ENCODE results near the gene STOM. TPM values are rescaled to one million over a fixed set of nuclear protein-coding genes. Genes with fewer than 3 reads are reported as not detected.

Gene STOM
- total and polyA plus RNA-seq, 4 donors = 311 to 470 (median 409) TPM

DNA sequence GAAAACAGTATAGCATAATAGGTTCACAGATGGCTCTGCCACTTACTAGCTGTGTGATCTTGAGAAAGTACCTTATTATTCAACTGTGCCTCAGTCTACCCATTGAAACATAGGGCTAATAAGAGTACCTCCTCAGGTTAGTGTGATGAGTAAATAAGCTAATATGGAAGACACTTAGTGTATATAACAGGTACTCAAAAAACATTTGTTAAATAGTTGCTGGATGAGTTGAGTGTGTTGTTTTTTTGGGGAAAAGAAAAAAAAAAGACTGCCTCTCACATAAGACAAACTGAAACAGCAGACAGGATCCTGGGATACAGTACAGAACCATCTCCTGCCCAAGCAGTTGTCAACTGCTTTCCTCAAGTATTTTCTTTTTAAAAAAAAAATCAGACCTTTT, 5.2 kb downstream of the STOM start:
- no peak overlapping the region for H3K9ac ChIP-seq (ENCODE audit: insufficient read depth in 1 of 2, low read length in 2 of 2)
- no peak overlapping the region for H3K4me3 ChIP-seq
- peak overlapping the region in 1 of 2 donors; percentile 75 for H3K27ac ChIP-seq (ENCODE audit: low read depth in 1 of 2, low read length in 1 of 2)
- ATAC-seq (ENCODE audit: insufficient read depth, low FRiP score) (no peak), DNase-seq (no peak)
- H3K27me3 ChIP-seq (ENCODE audit: control insufficient read depth in 3 of 3, insufficient read depth in 3 of 3, low read length in 2 of 3) = no peaks in the 10 kb centered on the region
- TF ChIP-seq, protein P1, sequence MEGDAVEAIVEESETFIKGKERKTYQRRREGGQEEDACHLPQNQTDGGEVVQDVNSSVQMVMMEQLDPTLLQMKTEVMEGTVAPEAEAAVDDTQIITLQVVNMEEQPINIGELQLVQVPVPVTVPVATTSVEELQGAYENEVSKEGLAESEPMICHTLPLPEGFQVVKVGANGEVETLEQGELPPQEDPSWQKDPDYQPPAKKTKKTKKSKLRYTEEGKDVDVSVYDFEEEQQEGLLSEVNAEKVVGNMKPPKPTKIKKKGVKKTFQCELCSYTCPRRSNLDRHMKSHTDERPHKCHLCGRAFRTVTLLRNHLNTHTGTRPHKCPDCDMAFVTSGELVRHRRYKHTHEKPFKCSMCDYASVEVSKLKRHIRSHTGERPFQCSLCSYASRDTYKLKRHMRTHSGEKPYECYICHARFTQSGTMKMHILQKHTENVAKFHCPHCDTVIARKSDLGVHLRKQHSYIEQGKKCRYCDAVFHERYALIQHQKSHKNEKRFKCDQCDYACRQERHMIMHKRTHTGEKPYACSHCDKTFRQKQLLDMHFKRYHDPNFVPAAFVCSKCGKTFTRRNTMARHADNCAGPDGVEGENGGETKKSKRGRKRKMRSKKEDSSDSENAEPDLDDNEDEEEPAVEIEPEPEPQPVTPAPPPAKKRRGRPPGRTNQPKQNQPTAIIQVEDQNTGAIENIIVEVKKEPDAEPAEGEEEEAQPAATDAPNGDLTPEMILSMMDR (IDR thresholded peaks at IDR 0.05; ENCODE audit: control extremely low read depth, extremely low read depth) = no peak
- peaks cover 3 to 81% (median 31%) of the 10 kb centered on the region in 5 donors for H3K4me1 ChIP-seq (ENCODE audit: control insufficient read depth in 5 of 5, insufficient read depth in 5 of 5, low read length in 5 of 5)
- H3K9me3 ChIP-seq (ENCODE audit: control insufficient read depth in 4 of 4, insufficient read depth in 3 of 4, low read length in 3 of 4) = no peaks in the 10 kb centered on the region
- H3K36me3 ChIP-seq (ENCODE audit: control insufficient read depth in 4 of 4, insufficient read depth in 4 of 4, low read length in 4 of 4) = peaks cover 0 to 2% (median 0%) of the 10 kb centered on the region in 4 donors

DNA sequence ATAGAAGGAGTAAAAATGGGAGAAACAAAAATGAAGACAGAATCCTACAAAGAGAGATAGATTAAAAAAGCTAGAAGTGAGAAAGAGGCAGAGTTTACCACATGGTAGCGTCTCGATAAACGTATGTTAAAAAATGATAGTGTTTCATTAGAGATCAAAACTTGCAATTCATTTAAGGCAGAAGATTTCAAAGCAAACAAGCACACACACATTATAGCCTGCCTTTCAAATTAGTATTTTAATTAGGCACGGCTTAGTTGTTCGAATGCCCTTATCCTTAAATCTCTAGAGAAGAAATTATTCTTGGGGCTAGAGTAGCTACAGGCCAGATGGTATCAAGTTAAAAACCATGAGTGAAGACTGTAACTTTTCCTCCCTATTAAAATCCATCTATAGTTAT, 6.0 kb downstream of the STOM start:
- Histone ChIP-seq H3K27ac (ENCODE audit: low read depth in 1 of 2, low read length in 1 of 2) (peak overlapping the region in 1 of 2 donors; percentile 74), H3K4me3 (no peak overlapping the region), H3K27me3 (ENCODE audit: control insufficient read depth in 3 of 3, insufficient read depth in 3 of 3, low read length in 2 of 3) (no peaks in the 10 kb centered on the region), H3K4me1 (ENCODE audit: control insufficient read depth in 5 of 5, insufficient read depth in 5 of 5, low read length in 5 of 5) (peaks cover 3 to 82% (median 39%) of the 10 kb centered on the region in 5 donors), H3K9me3 (ENCODE audit: control insufficient read depth in 4 of 4, insufficient read depth in 3 of 4, low read length in 3 of 4) (no peaks in the 10 kb centered on the region), H3K36me3 (ENCODE audit: control insufficient read depth in 4 of 4, insufficient read depth in 4 of 4, low read length in 4 of 4) (peaks cover 0 to 2% (median 0%) of the 10 kb centered on the region in 4 donors), H3K9ac (ENCODE audit: insufficient read depth in 1 of 2, low read length in 2 of 2) (peak overlapping the region in 1 of 2 donors; percentile 65)
- TF ChIP-seq, protein P1 (IDR thresholded peaks at IDR 0.05; ENCODE audit: control extremely low read depth, extremely low read depth) = no peak
- no peak for ATAC-seq (ENCODE audit: insufficient read depth, low FRiP score)
- WGBS, 2 donors = 65 to 71% methylated on average over 5 of the region's 5 CpGs
- DNase-seq = no peak

DNA sequence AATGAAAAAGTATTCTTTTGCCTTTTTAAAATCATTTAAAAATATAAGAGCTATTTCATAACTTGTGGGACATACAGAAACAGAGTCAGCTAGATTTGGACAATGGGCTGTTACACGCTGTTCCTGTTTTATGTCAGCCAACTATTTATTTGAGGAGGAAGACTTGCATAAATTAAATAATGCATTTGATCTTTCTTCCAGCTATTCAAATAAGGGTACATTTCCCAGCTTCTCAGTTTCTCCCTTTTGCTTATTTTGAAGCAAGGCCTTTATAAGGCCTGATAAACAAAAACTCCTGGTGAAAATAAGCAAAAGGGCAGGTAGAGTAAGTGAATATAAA, 6.5 kb downstream of the STOM start:
- TF ChIP-seq, protein P1 (IDR thresholded peaks at IDR 0.05; ENCODE audit: control extremely low read depth, extremely low read depth) = no peak
- H3K27me3 ChIP-seq (ENCODE audit: control insufficient read depth in 3 of 3, insufficient read depth in 3 of 3, low read length in 2 of 3) = no peaks in the 10 kb centered on the region
- peak overlapping the region in 1 of 2 donors; percentile 89 for H3K27ac ChIP-seq (ENCODE audit: low read depth in 1 of 2, low read length in 1 of 2)
- H3K4me3 ChIP-seq = no peak overlapping the region
- peaks cover 0 to 2% (median 0%) of the 10 kb centered on the region in 4 donors for H3K36me3 ChIP-seq (ENCODE audit: control insufficient read depth in 4 of 4, insufficient read depth in 4 of 4, low read length in 4 of 4)
- no peaks in the 10 kb centered on the region for H3K9me3 ChIP-seq (ENCODE audit: control insufficient read depth in 4 of 4, insufficient read depth in 3 of 4, low read length in 3 of 4)
- peaks cover 3 to 77% (median 43%) of the 10 kb centered on the region in 5 donors for H3K4me1 ChIP-seq (ENCODE audit: control insufficient read depth in 5 of 5, insufficient read depth in 5 of 5, low read length in 5 of 5)
- WGBS, 2 donors = 8 to 12% methylated on average over 1 of the region's 1 CpG
- no peak overlapping the region for H3K9ac ChIP-seq (ENCODE audit: insufficient read depth in 1 of 2, low read length in 2 of 2)
- DNase-seq (no peak), ATAC-seq (ENCODE audit: insufficient read depth, low FRiP score) (no peak)
